HG03571 (cell line): ENCODE data around the gene ZSCAN10.
A peak's percentile ranks its signal among the peaks of the same experiment; 100 is the strongest.
"Not testable (repeated sequence)": the region's sequence is repeated elsewhere in the genome, so short reads cannot be mapped to it uniquely, and the experiment has no call there.

Source experiments
- ATAC-seq: cut with Tn5 transposase; IDR thresholded peaks from one replicate; pipeline ENCODE4 v1.9.1; 2021; ENCODE audit not compliant: unreplicated experiment

The ZSCAN10 gene

DNA sequence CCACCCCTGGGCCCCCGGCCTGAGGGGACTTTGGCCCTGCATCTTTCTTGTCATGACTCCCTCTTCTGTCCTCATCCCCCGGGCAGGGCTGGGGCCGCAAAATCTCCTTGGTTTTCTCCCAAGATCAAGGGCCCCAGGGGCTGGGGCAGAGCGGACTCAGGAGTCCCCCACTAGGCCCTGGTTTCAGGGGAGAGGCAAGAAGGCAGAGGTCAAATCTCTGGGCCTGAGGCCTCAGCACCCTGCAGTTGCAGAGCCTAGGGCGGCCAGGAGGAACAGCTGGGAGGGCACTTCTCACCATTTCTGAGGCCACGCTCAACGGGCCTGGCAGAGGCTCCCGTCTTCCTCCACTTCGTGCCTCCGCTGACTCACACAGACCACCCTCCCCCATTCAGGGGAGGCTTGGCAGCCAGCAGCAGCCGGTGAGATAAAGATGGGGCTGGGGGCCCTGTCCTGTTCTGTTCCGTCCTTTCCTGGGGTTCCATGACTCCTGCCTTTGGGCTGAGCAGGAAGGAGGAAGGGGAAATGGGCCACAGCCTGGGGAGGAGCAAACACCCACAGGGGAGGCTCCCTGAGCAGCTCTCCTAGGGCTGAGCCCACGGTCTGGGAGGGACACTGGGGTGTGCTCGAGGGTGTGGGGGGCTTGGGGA is 12.4 kb downstream of the ZSCAN10 start:
- no peak for ATAC-seq

DNA sequence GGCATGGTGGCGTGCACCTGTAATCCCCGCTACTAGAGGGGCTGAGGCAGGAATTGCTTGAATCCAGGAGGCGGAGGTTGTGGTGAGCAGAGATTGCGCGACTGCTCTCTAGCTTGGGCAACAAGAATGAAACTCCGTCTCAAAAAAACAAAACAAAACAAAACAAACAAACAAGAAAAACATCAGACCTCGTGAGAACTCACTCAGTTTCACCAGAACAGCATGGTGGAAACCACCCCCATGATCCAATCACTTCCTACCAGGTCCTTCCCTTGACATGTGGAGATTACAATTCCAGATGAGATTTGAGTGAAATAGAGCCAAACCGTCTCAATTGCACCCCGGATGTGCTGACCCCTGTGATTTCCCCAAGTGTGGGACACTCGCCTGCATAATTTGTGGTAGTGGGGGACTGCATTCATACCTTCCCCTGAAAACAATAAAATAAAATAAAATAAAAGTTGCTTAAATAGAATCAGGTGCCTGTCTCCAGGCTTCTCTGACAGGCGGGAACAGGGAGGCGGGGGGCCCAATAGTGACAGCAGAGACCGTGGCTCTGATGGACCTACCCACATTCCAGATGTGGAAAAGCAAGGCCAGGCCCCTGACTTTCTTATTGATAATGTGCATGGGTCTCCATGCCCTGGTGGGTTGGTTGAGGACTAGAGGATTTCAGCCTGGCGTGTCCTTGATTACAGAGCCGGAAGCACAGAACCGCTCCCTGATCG is 13.1 kb downstream of the ZSCAN10 start:
- no peak for ATAC-seq

DNA sequence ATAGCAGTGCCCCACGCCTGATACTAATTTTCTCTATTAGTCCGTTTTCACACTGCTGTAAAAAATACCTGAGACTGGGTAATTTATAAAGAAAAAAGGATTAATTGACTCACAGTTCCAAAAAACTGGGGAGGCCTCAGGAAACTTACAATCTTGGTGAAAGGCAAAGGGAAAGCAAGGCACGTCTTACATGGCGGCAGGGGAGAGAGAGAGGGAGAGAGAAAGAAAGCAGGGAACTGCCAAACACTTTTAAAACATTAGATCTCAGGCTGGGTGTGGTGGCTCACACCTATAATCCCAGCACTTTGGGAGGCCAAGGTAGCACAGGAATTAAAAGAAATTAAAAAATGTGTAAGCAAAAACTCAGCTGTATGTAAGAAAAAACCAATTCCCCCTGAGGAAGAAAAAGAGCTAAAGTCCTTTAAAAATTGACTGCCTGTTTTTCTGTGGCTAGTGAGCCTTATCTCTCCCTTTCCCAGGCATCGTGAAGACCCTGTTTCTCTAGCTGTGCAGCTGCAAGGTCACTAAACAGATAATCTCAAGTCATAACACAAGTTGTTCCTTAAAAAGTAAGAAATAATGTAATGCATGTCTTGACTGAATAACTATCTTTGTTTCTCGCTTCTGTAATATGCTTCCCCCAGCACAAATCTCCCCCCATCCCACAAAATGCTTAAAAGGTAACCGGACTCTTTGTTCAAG is 14.0 kb downstream of the ZSCAN10 start:
- ATAC-seq = no peak

DNA sequence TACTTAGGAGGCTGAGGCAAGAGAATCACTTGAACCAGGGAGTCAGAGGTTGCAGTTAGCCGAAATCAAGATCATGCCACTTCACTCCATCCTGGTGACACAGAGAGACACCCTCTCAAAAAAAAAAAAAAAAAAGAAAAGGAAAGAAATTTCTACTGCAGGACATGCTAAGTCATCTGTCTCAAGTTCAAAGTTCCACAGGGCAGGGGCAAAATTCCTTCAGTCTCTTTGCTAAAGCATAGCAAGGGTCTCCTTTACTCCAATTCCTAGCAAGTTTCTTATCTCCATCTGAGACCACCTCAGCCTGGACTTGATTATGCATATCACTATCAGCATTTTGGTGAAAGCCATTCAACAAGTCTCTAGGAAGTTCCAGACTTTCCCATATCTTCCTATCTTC is 14.6 kb downstream of the ZSCAN10 start:
- ATAC-seq = no peak

DNA sequence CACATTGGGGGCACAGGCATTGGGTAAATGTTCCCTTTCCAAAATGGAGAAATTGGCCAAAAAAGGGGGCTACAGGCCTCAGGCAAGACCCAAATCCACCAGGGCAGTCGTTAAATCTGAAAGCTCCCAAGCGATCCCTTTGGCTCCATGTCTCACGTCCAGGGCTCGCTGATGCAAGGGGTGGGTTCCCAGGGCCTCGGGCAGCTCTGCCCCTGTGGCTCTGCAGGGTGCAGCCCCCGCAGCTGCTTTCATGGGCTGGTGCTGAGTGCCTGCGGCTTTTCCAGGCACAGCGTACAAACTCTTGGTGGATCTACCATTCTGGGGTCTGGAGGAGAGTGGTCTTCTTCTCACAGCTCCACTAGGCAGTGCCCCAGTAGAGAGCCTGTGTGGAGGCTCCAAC is 15.7 kb downstream of the ZSCAN10 start:
- ATAC-seq = not testable (repeated sequence)

DNA sequence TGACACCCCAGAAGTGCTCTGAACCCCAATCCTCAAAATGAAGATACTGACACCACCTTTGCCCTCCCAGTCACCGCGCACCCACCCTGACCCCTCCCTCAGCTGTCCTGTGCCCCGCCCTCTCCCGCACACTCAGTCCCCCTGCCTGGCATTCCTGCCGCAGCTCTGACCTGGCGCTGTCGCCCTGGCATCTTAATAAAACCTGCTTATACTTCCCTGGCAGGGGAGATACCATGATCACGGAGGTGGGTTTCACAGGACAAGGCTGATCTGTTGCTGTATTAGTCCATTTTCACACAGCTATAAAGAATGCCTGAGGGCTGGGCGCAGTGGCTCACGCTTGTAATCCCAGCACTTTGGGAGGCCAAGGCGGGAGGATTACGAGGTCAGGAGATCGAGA is 17.1 kb downstream of the ZSCAN10 start:
- ATAC-seq = not testable (repeated sequence)

DNA sequence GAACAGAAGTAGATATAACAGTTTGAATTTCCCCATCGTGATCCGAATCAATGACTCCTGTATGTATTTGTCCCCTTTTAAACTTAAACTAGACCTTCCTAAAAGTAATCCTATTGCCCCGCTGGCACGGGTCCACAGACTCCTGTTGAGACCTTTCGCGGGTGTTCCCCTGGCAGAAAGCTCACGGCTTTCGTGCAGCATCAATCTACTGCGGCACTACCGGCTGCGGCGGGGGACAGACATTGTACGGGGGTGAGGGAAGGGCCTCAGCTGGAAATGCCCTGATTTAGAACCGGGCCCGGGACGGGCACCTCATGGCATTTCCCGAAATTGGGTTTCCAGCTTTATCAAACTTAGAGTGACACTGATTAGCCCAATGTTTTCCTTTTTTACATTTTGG is 19.1 kb downstream of the ZSCAN10 start:
- no peak for ATAC-seq

DNA sequence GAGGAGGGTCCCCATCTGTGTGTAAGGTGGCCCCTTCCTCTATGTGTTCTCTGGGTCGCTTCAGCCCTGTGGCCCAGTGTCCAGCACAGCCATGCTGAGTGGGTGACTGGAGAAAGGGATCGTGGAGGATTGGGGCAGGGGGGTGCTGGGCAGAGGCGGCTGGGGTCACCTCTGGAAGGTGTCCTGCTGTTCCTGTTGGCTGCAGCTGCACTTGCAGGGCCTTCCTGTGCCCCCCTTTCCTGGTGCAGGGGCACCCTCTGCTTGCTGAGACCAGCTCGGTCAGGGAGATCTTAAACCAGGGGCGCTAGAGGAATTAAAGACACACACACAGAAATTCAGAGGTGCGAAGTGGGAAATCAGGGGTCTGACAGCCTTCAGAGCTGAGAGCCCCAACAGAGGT is 22.5 kb downstream of the ZSCAN10 start:
- no peak for ATAC-seq

DNA sequence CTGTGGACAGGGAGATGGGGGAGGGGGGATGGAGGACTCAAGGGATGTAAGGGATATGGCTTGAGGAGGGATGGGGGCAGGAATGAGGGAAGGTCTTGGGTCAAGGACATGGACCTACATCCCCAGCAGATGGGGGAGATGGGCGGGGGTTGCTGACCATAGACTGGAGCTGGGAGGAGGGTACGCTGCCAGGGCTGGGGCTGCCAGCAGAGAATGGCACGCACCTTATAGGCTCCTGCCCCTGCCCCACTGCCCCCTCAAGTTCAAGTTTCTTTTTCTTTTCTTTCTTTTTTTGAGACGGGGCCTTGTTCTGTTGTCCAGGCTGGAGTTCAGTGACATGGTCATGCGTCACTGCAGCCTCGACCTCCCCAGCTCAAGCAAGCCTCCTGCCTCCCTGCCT is 23.1 kb downstream of the ZSCAN10 start:
- ATAC-seq = not testable (repeated sequence)

DNA sequence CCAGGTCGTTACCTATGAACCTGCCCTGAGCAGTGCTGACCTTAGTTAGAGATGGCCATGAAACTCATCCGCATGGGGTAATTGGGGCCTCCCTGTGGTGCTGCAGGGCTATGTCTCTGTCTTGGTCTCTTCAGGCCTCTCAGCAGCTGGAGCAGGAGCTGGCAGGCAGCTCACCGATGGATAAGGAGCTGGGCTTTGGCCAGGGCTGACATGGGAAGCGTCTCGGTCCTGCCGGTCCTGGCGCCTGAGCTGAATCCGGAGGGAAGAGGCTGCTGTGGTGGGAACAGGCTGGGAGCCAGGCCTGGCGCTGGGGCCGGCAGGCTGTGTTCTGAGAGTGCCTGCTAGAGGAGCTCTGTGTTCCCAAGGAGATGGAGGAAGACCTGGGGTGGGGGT is 23.6 kb downstream of the ZSCAN10 start:
- ATAC-seq = no peak

DNA sequence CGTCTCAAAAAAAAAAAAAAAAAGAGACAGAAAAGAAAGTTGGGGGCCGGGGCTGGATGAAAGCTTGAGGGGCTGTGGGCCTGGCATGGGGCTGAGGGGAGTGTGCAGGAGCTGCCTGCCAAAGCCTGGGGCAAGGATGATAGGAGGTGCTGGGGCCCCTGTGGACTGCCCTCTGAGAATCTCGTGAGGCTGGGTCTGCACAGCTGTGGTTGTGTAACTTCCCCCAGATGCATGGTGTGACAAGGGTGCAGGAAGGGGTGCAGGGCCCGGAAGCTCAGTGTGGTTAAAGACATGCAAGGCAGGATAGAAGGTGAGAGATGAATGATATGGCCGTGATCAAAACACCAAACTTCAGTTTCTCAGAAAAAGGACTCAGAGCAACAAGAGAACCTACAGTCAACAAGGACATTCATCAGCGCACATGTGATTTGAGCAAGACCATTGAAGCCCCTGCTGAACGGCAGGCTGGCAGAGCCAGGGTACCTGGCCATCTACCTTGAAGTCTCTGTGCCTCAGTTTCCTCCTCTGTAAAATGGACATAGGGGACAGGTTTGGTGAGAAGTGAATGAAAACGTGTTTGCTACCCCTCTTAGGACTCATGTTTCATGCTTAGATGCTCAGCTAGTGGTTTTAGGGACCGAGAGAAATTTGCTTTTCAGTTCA is 24.1 kb downstream of the ZSCAN10 start:
- ATAC-seq = peak; percentile 76

DNA sequence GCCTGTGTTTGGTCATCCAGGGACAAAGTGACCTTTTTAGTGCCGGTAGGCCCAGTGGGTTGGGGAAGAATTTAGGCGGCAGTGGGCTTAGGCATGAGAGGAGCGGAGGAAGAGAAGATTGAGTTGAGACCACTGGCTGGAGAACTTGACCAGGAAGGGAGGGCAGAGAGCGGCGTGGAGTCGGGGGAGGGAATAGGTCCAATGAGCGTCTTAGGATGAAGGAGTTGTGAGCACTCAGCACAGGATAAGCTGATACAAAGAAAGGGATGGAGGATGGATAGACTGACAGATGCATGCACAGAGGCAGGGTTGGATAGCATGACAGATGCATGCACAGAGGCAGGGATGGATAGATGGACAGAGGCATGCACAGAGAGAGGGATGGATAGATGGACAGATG is 25.6 kb downstream of the ZSCAN10 start:
- ATAC-seq = no peak

DNA sequence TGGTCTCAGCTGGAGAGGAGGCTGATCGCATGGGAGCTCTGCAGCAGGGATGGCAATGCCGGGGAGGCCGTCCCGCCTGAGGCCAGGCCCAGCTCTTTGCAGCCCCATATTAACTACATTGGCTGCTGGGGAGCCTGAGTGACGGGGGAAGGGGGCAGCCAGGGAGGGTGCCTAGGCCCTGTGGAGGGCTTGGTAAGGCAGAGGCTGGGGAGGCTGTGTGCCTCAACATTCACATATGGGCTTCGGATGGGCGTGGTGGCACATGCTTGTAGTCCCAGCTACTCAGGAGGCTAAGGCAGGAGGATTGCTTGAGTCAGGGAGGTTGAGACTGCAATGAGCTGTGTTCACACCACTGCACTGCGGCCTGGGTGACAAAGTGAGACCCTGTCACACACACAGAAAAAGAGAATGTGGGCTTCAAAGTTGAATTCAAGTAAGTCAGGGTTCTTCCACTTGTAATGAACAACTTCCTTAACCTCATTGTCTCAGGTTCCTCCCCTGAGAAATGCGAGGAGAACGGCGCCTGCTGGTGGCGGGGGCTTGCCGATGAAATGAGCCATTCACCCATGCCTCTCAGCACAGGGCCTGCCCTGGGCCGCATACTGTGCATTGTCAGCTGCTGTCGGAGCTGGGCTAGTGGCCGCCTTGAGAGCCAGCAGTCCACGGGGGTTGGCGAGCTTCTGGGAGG is 26.4 kb downstream of the ZSCAN10 start:
- ATAC-seq = not testable (repeated sequence)

DNA sequence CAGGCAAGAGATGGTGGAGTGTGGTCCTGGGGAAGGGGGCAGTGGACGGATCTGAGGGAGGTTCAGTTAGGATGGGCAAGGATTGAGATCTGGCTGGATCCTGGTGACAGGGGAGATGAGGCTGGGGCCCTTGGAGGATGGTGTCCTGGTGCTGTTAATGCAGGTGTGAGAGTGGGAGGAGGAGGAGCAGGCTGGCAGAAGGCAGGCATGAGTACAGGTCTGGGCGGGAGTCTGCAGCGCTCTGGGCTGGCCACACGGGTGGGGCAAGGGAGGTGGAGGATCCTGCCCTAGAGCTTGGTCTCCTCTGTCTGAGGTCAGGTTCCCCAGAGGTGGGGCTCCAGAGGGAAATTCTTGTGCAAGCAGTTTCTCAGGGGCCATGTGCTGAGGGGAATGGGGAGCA is 26.9 kb downstream of the ZSCAN10 start:
- not testable (repeated sequence) for ATAC-seq

DNA sequence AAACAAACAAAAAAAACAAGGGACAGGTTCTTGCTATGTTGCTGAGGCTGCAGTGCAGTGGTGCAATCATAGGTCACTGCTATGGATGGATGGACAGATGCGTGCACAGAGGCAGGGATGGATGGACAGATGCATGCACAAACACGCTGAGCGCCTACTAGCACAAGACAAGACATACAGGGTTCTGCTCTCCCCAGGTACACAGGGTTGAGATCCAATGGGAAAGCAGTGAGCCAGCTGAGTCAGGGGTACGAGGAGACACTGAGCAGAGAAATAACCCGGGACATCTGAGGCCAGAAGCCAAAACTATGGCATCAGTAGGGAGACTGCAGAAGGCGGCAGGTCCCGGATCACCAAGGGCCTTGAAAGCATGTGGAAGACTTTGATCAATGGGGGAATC is 27.4 kb downstream of the ZSCAN10 start:
- no peak for ATAC-seq

DNA sequence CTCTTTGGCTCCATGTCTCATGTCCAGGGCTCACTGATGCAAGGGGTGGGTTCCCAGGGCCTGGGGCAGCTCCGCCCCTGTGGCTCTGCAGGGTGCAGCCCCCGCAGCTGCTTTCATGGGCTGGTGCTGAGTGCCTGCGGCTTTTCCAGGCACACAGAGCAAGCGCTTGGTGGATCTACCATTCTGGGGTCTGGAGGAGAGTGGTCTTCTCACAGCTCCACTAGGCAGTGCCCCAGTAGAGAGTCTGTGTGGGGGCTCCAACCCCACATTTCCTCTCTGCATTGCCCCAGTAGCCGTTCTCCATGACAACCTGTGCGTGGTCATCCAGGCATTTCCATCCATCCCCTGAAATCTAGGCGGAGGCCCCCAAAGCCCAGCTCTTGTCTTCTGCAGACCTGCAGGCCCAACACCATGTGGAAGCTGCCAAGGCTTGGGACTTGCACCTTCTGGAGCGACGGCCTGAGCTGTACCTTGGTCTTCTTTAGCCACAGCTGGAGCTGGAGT is 28.4 kb downstream of the ZSCAN10 start:
- no peak for ATAC-seq

DNA sequence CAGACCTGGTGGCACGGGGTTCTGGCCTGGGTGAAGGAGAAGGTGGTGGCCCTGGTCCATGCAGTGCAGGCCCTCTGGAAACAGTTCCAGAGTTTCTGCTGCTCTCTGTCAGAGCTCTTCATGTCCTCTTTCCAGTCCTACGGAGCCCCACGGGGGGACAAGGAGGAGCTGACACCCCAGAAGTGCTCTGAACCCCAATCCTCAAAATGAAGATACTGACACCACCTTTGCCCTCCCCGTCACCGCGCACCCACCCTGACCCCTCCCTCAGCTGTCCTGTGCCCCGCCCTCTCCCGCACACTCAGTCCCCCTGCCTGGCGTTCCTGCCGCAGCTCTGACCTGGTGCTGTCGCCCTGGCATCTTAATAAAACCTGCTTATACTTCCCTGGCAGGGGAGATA is 29.9 kb downstream of the ZSCAN10 start:
- ATAC-seq = not testable (repeated sequence)

DNA sequence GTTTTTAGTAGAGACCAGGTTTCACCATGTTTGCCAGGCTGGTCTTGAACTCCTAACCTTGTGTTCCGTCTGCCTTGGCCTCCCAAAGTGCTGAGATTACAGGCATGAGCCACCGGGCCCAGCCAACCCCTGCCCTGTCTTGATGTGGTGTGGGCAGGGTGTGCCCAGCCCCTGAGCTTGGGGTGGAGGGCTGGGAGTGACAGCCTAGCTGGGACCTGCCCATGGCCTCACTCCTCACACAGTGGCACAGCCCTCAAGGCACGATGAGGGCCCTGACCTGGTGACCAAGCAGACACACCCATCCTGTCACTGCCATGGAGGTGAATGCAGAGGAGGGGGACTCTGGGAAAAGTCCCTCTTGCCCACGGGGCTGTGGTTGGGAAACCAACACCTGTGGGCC is 30.6 kb downstream of the ZSCAN10 start:
- no peak for ATAC-seq

DNA sequence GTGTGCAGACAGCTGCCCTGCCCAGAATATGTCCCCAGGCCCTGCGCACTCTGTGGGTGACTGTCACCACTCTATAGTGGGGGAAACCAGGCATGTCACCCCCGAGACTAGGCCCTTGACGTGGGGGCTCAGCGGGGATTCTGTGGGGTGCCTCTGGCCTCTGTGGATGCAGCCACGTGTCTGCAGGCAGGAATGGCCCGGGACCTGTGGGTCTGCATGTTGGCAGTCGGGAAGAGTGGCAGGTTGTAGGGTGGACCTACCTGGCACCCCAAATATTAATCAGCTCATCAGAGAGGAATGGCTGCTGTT is 32.7 kb downstream of the ZSCAN10 start:
- ATAC-seq = no peak

DNA sequence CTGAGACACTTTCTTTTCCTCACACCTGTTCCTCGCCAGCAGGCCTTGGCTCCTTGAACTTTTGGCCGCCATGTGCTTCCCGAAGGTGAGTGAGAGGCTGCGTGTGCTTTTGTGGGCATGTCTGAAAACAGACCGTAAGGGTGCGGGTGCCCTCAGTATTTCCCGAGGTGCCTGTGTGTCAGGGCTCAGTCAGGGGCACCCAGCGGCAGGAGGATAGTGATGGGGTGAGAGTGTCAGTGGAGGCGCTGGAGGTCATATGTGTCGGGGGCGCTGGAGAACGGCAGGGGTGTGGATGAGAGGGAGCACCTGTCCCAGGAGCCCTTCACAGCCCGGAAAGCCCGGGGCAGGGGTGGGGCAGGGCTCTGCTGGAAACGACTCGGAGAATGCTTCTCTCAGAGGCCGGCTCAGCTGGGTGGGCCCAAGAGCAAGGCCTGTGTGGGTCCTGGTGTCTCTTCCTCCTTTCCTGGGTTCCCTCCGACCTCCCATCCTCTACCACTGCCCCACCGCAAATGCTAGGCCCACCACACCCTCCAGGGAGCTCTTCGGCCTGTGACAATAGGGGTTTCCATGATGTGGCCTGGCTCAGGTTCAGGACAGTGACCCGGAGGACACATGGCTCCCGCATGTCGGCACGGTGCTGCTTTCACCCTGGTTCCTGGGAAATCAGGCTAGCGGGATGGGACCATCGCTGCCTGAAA is 33.2 kb downstream of the ZSCAN10 start:
- no peak for ATAC-seq
